ENCODE measurements around the gene LAMB3. TPM values are rescaled to one million over a fixed set of nuclear protein-coding genes. Genes with fewer than 3 reads are reported as not detected.

Gene LAMB3
- total RNA-seq, 1 donor from 2014 or later, result 2.6 TPM

DNA sequence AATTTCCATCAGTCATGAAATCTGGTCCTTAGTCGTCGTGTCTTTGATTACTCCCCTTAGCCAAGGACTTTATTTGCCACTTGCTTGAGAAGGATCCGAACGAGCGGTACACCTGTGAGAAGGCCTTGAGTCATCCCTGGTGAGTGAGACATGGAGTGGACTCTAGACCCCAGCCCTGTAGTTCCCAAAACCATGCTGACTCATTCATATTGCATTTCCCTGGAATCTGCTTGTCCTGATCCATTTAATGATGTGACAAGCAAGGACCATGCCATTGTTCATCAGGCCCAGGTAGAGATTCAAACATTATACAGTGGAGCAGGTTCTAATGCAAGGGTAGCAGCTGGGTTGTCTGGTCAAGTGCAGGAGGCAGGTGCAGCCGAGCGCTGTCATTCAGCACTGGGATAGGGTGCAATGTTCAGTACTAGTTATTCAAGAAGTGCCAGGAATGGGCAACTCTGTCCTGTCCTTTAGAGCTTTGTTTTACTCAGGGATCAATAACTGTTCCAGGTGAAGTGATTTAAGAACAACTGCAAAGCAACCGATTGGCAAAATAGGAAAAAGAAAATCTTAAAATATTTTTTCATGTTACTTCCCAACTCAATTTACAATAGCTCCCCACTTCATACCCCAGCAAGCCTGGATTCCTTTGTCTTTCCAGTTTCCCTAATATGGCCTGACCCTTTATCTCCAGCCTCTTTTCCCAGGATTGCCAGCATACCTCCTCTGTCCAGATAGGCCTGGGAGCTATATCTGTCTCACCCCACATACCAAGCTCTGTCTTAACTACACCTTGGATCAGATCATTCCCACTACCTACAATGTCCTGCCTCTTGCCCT is 42.2 kb downstream of the LAMB3 start:
- TF ChIP-seq, protein P1, sequence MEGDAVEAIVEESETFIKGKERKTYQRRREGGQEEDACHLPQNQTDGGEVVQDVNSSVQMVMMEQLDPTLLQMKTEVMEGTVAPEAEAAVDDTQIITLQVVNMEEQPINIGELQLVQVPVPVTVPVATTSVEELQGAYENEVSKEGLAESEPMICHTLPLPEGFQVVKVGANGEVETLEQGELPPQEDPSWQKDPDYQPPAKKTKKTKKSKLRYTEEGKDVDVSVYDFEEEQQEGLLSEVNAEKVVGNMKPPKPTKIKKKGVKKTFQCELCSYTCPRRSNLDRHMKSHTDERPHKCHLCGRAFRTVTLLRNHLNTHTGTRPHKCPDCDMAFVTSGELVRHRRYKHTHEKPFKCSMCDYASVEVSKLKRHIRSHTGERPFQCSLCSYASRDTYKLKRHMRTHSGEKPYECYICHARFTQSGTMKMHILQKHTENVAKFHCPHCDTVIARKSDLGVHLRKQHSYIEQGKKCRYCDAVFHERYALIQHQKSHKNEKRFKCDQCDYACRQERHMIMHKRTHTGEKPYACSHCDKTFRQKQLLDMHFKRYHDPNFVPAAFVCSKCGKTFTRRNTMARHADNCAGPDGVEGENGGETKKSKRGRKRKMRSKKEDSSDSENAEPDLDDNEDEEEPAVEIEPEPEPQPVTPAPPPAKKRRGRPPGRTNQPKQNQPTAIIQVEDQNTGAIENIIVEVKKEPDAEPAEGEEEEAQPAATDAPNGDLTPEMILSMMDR (IDR thresholded peaks at IDR 0.05), result no peak

DNA sequence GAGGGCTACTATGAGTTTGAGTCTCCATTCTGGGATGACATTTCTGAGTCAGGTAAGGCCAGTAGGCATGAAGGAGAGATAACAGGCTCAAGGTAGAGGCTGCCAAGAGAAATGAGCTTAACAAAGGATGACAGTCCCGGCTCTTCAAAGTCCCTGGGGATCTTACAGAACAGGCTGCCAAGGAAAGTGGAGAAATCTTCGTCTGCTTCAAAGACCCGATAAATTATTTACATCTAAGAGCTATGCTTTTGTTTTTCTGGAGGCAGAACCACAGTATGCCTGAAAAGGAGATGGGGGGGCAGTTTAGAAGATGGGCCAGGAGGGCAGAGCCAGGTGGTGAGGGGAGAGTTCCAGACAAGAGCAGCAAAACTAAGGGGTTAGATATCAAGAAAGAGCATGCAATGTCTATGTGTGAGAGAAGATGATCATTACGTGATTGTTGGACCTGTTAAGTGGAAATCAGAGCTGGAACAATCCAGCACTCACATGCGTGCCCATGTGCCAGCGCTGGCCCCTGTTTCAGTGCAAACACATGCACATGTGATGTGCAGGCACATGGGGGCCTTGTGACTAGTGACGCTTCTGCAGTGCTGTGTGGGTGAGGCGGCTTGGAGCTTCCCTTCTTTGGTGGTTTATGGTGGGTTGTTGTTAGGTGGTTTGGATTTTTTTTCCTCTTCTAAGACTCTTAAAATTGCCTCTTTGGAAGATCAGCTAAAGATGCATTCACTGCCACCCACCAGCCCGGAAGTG is 43.0 kb downstream of the LAMB3 start:
- H3K4me1 Mint-ChIP-seq (ENCODE audit: unreplicated experiment), result no peaks in the 10 kb centered on the region
- H3K4me3 Mint-ChIP-seq (ENCODE audit: unreplicated experiment), result no peak overlapping the region
- TF ChIP-seq, protein P1 (IDR thresholded peaks at IDR 0.05), result no peak
- no peak for DNase-seq (ENCODE audit: extremely low spot score, unreplicated experiment)
- peaks cover 18% of the 10 kb centered on the region for H3K27me3 Mint-ChIP-seq (ENCODE audit: unreplicated experiment)
- no peaks in the 10 kb centered on the region for H3K36me3 Mint-ChIP-seq (ENCODE audit: unreplicated experiment)
- H3K9me3 Mint-ChIP-seq (ENCODE audit: unreplicated experiment), result no peaks in the 10 kb centered on the region
- no peak overlapping the region for H3K27ac Mint-ChIP-seq (ENCODE audit: unreplicated experiment)

More for the DNA sequence above, 42.2 kb downstream of the LAMB3 start:
- no peaks in the 10 kb centered on the region for H3K4me1 Mint-ChIP-seq (ENCODE audit: unreplicated experiment)
- no peaks in the 10 kb centered on the region for H3K36me3 Mint-ChIP-seq (ENCODE audit: unreplicated experiment)
- no peak overlapping the region for H3K27ac Mint-ChIP-seq (ENCODE audit: unreplicated experiment)
- H3K9me3 Mint-ChIP-seq (ENCODE audit: unreplicated experiment), result no peaks in the 10 kb centered on the region
- no peak overlapping the region for H3K4me3 Mint-ChIP-seq (ENCODE audit: unreplicated experiment)
- peaks cover 11% of the 10 kb centered on the region for H3K27me3 Mint-ChIP-seq (ENCODE audit: unreplicated experiment)
- DNase-seq (ENCODE audit: extremely low spot score, unreplicated experiment), result no peak

DNA sequence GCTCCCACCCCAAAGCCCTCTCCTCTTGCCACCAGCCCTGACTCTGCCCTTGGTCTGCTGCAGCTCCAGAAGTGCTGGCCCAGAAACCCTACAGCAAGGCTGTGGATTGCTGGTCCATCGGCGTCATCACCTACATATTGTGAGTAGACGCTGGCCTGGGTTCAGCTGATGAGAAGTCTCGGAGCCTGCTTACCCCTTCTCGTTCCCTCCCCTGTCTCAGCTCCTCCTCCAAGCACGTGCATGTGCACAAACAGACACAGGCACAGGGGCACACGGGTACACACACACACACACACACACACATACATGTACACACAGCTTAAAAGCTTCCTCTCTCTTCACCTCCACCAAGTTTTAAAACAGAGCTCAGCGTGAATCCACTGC is 44.4 kb downstream of the LAMB3 start:
- Mint-ChIP-seq H3K27me3 (ENCODE audit: unreplicated experiment) (peaks cover 17% of the 10 kb centered on the region), H3K27ac (ENCODE audit: unreplicated experiment) (no peak overlapping the region)

DNA sequence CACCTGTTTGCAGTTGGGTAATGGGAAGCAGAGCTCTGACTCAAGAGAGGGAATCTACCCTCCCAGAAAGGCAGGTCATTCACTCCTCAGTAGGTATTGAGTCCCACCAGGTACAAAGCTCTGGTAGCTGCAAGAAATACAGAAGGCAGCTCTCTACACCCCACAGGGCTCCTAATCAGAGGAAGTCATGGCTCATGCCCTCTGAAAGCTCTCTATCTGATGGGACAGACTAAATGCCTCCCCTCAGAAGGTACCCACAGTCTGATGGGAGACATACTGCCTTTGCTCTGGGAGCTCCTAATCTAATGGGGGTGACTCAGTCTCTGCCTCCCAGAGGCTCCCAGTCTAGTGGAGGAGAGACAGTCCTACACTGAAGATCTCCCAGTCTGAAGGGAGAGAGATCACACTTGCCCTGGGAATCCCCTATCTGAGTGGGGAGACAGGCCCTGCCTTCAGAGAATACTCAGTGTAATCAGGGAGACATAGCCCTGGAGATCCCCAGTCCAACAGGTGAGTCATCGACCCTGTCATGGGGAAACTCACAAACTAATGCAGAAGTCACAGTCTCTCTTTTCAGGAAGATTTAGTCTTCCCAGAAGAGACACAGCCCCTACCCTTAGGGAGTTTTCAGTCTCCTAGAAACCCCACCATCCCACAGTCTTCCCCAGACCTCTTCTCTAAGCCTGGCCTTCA is 45.0 kb downstream of the LAMB3 start:
- no peak overlapping the region for H3K27ac Mint-ChIP-seq (ENCODE audit: unreplicated experiment)
- peaks cover 17% of the 10 kb centered on the region for H3K27me3 Mint-ChIP-seq (ENCODE audit: unreplicated experiment)
- DNase-seq (ENCODE audit: extremely low spot score, unreplicated experiment), result no peak
- no peak overlapping the region for H3K4me3 Mint-ChIP-seq (ENCODE audit: unreplicated experiment)
- no peaks in the 10 kb centered on the region for H3K4me1 Mint-ChIP-seq (ENCODE audit: unreplicated experiment)
- H3K36me3 Mint-ChIP-seq (ENCODE audit: unreplicated experiment), result no peaks in the 10 kb centered on the region
- TF ChIP-seq, protein P1 (IDR thresholded peaks at IDR 0.05), result no peak
- H3K9me3 Mint-ChIP-seq (ENCODE audit: unreplicated experiment), result no peaks in the 10 kb centered on the region

More for the DNA sequence above, 44.4 kb downstream of the LAMB3 start:
- Mint-ChIP-seq H3K4me3 (ENCODE audit: unreplicated experiment) (no peak overlapping the region), H3K9me3 (ENCODE audit: unreplicated experiment) (no peaks in the 10 kb centered on the region), H3K36me3 (ENCODE audit: unreplicated experiment) (no peaks in the 10 kb centered on the region), H3K4me1 (ENCODE audit: unreplicated experiment) (no peaks in the 10 kb centered on the region)
- TF ChIP-seq, protein P1 (IDR thresholded peaks at IDR 0.05), result no peak
- no peak for DNase-seq (ENCODE audit: extremely low spot score, unreplicated experiment)
